H54 (cell line): ENCODE measurements around the gene PAQR9.
A peak's percentile ranks its signal among the peaks of the same experiment; 100 is the strongest.

Experiments
- DNase-seq: peaks from one replicate; pipeline ENCODE4 v3.0.0; 2011; ENCODE audit warnings: low spot score, mixed read lengths; ENCODE audit not compliant: insufficient read length
- FAIRE-seq: peaks from 3 replicates; lab custom pipeline; 2011; peaks lifted over from hg19 to GRCh38; lab: Jason Lieb, UNC
- POLR2A ChIP-seq: IDR thresholded peaks from 2 replicates; pipeline ENCODE4 v1.6.1; 2011; ENCODE audit warnings: low read depth, mild to moderate bottlenecking, low read length

The PAQR9 gene

DNA sequence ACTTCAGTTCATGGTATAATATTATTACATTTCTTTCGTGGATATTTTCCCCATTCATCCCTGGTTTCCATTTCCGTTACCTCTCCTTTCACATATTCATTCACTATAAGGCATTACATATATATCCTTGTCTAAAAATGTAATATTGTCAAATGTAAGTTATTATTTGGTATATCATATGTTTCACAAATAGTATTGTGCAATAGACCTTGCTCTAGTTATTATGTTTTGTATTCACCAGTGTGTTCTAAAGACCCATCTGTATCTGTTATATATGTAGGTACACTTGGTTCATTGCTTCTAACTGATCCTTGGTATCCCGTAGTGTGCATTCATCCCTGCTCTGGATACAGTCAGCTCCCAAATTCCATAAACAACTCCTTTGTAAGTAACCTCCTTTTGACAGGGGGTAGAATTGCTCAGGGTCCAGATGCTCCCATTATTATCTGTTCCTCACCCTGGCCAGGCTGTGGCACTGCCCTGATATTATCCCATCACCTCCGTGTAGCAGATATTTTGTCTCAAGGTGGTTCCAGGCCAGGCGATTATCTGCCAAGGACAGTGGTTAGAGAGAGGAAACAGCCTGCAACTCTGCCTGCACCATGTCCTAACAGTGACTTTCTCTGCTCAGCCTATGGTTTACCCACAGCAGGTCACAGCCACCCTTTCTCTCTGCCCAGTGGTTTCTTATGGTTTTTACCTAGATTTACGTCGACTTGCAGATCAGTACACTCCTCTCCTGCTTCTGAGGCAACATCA lies 29.2 kb downstream of the PAQR9 start:
- FAIRE-seq = no peak
- DNase-seq = no peak
- no peak for TF ChIP-seq POLR2A

DNA sequence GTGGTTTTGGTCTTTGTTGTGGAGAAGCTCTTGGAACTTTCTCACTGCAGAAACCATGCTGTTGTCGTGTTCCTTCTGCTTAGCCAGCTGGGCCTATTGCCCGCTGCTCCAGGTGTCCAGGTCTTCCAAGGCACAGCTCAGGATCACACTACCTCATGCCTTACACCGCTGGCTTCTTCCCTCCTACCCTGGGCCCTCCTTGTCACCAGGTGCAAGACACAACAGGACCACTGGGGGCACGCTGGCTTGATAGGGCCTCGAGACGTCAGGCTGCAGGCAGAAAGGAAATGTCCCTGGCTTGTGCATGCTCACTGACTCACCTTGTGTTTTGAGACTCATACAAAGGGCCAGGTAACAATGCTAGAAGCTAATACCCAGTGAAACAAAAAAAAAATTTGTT lies 32.3 kb downstream of the PAQR9 start:
- no peak for DNase-seq
- no peak for FAIRE-seq
- no peak for TF ChIP-seq POLR2A

DNA sequence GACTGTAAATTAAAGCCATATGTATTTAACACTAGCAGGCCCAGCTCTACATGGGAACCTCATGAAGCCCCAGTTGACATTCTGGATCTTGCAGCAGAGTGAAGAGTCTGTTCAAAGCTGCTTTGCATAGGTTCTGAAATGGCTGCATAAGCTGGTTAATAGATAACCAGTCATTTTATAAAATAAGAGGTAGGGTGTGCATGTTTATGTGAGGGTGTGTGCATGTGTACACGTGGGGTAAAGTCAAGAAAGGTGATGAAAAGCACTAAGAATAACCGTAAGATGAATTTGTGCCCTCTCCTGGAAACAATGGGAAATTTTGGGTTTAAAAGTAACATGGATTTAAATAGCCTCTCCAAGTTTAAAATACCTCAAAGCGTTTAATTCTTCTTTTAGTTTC lies 33.0 kb downstream of the PAQR9 start:
- no peak for TF ChIP-seq POLR2A
- FAIRE-seq (no peak), DNase-seq (no peak)

DNA sequence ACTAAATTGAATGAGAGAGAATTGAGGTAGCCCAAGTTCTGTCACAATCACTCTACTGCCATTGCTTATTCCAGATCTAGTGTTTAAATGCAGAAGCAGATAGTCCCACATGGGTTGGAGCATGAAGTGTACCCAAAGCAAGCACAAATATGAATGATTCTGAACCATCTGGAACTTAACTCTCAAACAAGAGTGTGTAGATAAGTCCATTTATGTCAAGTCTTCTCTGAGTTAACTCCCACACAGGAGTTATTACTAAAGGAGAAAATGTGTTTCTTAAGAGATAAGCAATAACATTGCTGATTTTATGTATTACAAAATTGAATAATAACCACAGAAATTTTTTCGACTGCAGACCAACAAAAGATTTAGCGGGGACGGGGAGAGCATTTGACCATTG lies 33.6 kb downstream of the PAQR9 start:
- FAIRE-seq (no peak), DNase-seq (no peak)
- no peak for TF ChIP-seq POLR2A

DNA sequence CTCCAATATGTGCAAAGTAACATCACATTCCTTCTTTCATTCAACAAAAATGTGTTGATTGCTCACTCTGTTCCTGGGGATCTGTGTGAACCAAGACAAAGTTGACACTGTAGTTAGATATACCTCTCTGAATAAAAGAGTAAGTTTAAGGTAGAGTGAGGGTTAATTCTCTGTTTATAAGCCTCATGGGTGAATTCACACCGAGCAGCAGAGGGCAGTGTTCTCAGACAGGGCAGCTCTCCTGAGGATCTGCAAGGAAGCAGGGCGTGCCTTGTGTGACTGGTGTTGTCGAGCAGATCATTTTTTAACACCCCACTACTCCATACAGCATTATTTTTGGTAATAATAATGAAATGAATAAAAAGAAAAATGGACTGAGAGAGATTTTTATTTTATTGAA lies 34.4 kb downstream of the PAQR9 start:
- peak; percentile 87 for FAIRE-seq
- no peak for TF ChIP-seq POLR2A
- peak; percentile 51 for DNase-seq

DNA sequence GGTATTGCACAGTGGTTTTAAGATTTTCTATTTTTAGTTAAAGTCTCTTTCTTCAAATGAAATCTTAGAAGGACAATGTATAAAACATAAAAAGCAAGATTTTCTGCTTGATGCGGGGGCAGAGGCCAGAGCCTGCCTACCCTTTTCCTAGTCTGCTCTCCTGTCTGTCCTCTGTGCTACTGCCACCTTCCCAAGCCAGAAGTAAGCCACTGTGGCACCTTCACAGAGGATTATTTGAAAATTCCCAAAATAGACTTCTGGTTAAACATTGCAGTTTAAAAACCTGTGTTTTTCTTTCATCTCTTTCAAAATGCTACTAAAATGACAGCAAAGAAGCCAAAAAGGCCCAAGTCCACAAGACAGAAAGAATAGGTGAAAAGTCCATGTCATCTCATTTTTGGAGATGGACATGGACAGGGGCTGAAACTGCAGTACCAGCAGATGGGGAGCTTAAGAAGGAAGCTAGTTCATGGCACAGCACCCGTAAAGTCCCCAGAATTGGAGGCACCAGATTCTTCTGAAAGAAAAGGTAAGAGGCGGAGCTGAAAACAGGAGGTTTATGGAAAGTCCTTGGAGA lies 37.0 kb downstream of the PAQR9 start:
- DNase-seq = no peak
- no peak for TF ChIP-seq POLR2A
- FAIRE-seq = no peak

DNA sequence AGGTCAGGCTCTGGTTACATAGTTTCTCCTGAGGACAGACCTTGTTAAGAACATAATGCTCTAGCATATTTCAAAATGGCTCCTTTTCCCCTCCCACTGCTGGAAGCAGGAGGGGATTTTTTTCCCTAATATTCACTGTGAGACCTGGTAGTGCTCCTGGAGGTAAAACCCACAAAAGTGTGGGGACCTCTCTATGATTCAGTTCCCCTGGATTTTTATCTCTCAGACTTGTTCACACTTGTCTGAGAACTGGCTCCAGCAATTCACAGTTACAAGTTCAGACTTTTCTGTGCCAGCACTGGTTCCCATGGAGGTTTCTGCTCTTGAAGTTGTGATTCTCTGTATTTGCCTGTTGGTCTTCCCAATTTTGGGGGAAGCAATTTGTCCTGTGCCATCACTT lies 38.3 kb downstream of the PAQR9 start:
- no peak for FAIRE-seq
- DNase-seq = no peak
- no peak for TF ChIP-seq POLR2A

DNA sequence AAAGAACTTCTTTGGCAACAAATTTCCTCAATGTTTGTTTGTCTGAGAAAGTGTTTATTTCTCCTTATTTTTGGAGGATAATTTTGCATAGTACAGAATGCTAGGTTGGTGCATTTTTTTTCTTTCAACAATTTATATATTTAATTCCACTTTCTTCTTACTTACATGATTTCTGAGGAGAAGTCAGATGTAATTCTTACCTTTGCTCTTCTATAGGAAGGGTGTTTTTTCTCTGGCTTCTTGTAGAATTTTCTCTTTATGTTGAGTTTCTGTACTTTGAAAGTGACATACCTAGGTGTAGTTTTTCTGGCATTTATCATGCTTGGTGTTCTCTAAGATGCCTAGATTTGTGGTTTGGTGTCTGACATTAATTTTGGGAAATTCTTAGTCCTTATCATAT lies 39.8 kb downstream of the PAQR9 start:
- FAIRE-seq (no peak), DNase-seq (no peak)
- TF ChIP-seq POLR2A = no peak

DNA sequence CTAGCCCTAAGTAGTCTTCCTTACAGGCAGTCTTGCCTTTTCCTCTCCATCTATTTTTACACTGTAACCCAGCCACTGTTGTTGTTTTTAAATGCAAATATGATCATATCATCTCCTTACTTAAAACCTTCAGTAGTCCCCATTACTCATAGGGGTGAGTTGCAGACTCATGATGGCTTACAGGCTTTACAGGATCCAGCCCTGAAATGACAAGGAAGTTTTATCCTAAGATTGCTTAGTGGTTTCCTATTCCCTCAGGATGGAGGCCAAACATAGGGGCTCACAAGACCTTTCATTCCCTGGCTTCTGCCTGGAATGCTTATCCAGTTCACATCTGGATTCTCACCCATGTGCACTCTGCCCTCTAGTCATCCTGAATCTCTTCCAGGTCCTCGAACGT lies 46.9 kb downstream of the PAQR9 start:
- no peak for FAIRE-seq
- DNase-seq = no peak
- TF ChIP-seq POLR2A = no peak

DNA sequence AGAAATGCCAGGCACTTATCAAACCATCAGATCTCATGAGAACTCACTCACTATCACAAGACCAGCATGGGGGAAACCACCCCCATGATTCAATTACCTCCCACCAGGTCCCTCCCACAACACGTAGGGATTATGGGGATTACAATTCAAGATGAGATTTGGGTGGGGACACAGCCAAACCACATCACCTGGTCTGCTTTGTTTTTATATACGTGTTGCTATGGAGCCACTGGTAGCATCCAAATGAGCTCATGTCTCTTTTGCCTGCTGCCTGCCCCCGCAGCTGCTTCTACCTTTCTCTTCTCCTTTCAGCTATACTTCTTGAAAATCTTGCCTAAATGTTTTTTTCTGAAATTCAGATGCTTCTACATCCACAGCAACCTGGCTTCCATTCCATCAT lies 47.8 kb downstream of the PAQR9 start:
- DNase-seq = no peak

DNA sequence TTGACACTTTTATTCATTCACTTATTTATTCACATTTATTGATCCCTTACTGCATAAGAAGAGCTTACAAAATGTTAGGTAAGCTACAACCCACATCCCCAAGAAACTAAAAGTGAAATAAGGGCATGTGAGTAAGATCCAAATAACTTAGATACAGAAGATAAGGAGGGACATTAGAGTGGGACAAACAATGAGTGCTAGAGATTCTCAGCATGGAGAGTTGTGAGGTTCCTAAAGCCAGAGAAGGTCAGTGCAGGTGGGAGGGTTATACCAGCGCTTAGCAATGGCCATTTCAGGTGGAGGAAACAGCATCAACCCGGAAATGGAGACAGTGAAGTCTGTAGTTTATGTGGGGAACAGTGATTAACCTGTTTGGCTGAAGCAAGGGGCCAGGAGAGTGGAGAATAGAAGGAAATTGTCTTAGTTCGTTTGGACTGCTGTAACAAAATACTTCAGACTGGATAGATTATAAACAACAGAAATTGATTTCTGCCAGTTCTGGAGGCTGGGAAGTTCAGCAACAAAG lies 49.1 kb downstream of the PAQR9 start:
- DNase-seq (no peak), FAIRE-seq (no peak)
- TF ChIP-seq POLR2A = no peak

More for the DNA sequence above, 47.8 kb downstream of the PAQR9 start:
- no peak for FAIRE-seq
- no peak for TF ChIP-seq POLR2A

DNA sequence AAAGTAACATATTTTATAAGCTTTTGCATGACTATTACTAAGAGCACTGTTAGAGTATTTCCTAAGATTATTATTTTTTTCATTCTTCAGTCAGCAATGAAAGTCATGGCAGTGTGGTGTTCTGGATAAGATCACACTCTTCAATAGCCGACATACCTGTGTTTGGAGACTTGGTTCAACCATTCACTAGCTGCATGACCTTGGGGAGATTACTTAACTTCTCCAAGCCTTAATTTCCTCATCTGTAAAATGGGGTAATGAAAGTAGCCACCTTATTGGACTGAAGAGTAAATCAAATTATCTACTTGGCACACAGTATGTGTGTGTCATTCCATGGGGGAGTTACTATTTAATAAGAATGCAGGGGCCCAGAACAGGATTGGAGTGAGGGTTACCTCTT lies 50.0 kb downstream of the PAQR9 start:
- no peak for FAIRE-seq
- DNase-seq = no peak
- no peak for TF ChIP-seq POLR2A

DNA sequence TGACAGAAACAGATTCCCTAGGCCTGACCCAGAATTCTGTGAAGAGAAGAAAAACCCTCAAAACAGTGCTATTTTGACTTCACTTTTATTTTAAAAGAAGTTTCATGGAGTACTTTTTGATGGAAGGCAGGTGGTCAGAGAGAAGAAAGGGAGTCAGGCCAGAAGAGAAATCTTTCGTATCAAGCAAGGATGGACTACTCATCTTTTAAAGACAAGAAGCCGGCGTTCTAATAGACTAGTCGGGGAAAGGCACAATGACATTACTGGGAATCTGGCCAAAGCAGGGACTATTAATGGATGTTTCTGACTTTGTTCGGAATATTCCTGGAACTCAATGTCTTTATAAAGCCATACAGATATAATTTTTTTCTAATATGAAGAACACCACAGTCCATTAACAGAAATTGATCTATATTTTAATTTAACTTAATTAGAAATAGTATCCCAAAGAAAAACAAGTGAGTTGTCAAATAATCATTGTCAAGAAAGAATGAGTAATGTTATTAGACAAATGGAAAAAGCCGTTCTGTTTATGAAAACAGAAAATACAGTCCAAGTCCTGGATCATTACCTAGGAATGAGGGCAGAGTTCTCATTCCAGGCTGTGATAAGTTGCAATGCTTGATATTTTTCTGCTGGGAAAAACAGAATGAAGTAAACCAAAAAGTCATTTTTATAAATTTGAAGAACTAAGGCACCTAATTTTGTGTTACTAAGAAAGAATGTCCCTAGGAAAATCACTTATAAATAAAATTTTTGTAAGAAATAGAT lies 50.9 kb downstream of the PAQR9 start:
- DNase-seq (no peak), FAIRE-seq (no peak)
- TF ChIP-seq POLR2A = no peak
